Measurements from ENCODE around the gene TWSG1.

DNA sequence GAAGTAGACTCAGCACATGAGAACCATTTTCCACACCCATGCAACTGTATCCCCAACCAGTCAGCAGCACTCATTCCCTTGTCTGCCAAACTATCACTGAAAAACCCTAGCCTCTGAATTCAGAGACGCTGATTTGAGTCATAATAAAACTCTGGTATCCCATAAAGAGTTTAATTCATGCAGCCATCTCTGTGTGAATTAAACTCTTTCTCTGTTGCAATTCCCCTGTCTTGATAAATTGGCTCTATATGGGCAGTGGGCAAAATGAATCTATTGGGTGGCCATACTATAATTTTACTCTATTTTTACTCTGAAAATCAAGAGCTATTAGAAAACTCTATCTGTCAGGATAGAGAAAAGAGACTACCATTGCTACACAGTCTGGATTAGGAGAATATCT lies 40.6 kb upstream of the TWSG1 start:
- TF ChIP-seq CTCF (IDR thresholded peaks at IDR 0.05) (no peak), POLR2AphosphoS5 (IDR thresholded peaks at IDR 0.05; ENCODE audit: insufficient read depth in 1 of 2, low read depth in 1 of 2) (no peak)

Measured in vagina (tissue), 2 donors.